ENCODE results near the gene RPL39. TPM values are rescaled to one million over a fixed set of nuclear protein-coding genes. Genes with fewer than 3 reads are reported as not detected.
A peak's percentile ranks its signal among the peaks of the same experiment; 100 is the strongest.
"Not testable (repeated sequence)": the region's sequence is repeated elsewhere in the genome, so short reads cannot be mapped to it uniquely, and the experiment has no call there.

Gene RPL39
- total RNA-seq, 1 experiment from 2014 or later: 1,700 TPM

- no peak overlapping the region for H3K4me3 ChIP-seq (ENCODE audit: low read depth, low read length)
- Mint-ChIP-seq H3K4me3 (ENCODE audit: unreplicated experiment) (no peak overlapping the region), H3K9me3 (ENCODE audit: unreplicated experiment) (no peaks in the 10 kb centered on the region), H3K27me3 (ENCODE audit: insufficient read depth, unreplicated experiment) (no peaks in the 10 kb centered on the region), H3K27ac (ENCODE audit: unreplicated experiment) (no peak overlapping the region), H3K4me1 (ENCODE audit: low read depth, unreplicated experiment) (no peaks in the 10 kb centered on the region), H3K36me3 (ENCODE audit: insufficient read depth, unreplicated experiment) (peaks cover 16% of the 10 kb centered on the region)
- BruUV-seq (replicated peaks): no TSS peak
- CTCF ChIA-PET: no interaction called here
- intact Hi-C loops (cut with micrococcal nuclease; ENCODE audit: unreplicated experiment): loop anchor here (2.0 kb wide), 1 partner anchor 34 kb away; no protein-coding TSS in a partner anchor
- no peaks in the 10 kb centered on the region for H3K27me3 ChIP-seq (replicated peaks; ENCODE audit: control insufficient read depth, insufficient read depth, low read length)
- H3K9me3 ChIP-seq: no peaks in the 10 kb centered on the region
- no peaks in the 10 kb centered on the region for H3K36me3 ChIP-seq (ENCODE audit: control insufficient read depth, insufficient read depth, low read length)
- peak in 1 of 2 experiments; percentile 9 for DNase-seq
- TF ChIP-seq CTCF (IDR thresholded peaks at IDR 0.05; ENCODE audit: insufficient read depth in 1 of 2, low read depth in 1 of 2, low read length in 1 of 2, severe bottlenecking in 1 of 2, unreplicated experiment in 1 of 2): no peak
- no peaks in the 10 kb centered on the region for H3K4me1 ChIP-seq
- POLR2A ChIA-PET: interaction anchor here (0.8 to 1.2 kb wide), 2 partner anchors 26 to 35 kb away, joined by 3 to 4 read pairs; partner anchors contain the start of genes RPL39 and UPF3B
Measured at GRCh38 chrX:119826399-119826959, 35.0 kb upstream of the RPL39 start.

GRCh38 chrX:119824221-119824620, 32.8 kb upstream of the RPL39 start:
- H3K36me3 Mint-ChIP-seq (ENCODE audit: insufficient read depth, unreplicated experiment); H3K9me3 Mint-ChIP-seq (ENCODE audit: unreplicated experiment); H3K4me1 Mint-ChIP-seq (ENCODE audit: low read depth, unreplicated experiment); H3K9me3 ChIP-seq; intact Hi-C loops (cut with micrococcal nuclease; ENCODE audit: unreplicated experiment); CTCF ChIA-PET; H3K27me3 Mint-ChIP-seq (ENCODE audit: insufficient read depth, unreplicated experiment); H3K4me1 ChIP-seq; H3K27me3 ChIP-seq (replicated peaks; ENCODE audit: control insufficient read depth, insufficient read depth, low read length); POLR2A ChIA-PET; H3K27ac Mint-ChIP-seq (ENCODE audit: unreplicated experiment); H3K4me3 Mint-ChIP-seq (ENCODE audit: unreplicated experiment); H3K36me3 ChIP-seq (ENCODE audit: control insufficient read depth, insufficient read depth, low read length); DNase-seq; BruUV-seq (replicated peaks); H3K4me3 ChIP-seq (ENCODE audit: low read depth, low read length): not testable (repeated sequence)

- intact Hi-C loops (cut with micrococcal nuclease; ENCODE audit: unreplicated experiment); DNase-seq; H3K4me3 ChIP-seq (ENCODE audit: low read depth, low read length); H3K36me3 Mint-ChIP-seq (ENCODE audit: insufficient read depth, unreplicated experiment); BruUV-seq (replicated peaks); H3K27me3 Mint-ChIP-seq (ENCODE audit: insufficient read depth, unreplicated experiment); CTCF ChIA-PET; H3K36me3 ChIP-seq (ENCODE audit: control insufficient read depth, insufficient read depth, low read length); H3K27ac Mint-ChIP-seq (ENCODE audit: unreplicated experiment); H3K4me3 Mint-ChIP-seq (ENCODE audit: unreplicated experiment); H3K4me1 ChIP-seq; H3K4me1 Mint-ChIP-seq (ENCODE audit: low read depth, unreplicated experiment); H3K9me3 ChIP-seq; H3K9me3 Mint-ChIP-seq (ENCODE audit: unreplicated experiment); H3K27me3 ChIP-seq (replicated peaks; ENCODE audit: control insufficient read depth, insufficient read depth, low read length): not testable (repeated sequence)
- POLR2A ChIA-PET: interaction anchor here (0.8 kb wide), 1 partner anchor 30 kb away, joined by 4 read pairs; the partner anchor contains the start of gene RPL39
Measured at GRCh38 chrX:119821703-119822102, 30.3 kb upstream of the RPL39 start.

DNA sequence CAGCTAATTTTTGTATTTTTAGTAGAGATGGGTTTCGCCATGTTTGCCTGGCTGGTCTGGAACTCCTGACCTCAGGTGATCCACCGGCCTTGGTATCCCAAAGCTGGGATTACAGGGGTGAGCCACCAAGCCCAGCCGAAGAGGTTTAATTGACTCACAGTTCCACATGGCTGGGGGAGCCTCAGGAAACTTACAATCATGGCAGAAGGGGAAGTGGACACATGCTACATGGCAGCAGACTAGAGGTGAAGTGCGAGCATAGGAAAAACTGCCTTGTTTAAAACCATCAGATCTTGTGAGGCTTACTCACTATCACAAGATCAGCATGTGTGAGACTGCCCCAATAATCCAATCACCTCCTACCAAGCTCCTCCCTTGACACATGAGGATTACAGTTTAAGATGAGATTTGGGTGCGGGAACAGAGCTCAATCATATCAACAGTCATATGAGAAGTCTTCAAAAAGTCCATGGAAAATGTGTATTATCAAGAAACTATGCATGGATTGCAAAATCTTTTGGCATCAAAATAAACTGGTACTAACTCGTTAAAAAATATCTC, 25.8 kb upstream of the RPL39 start:
- CTCF ChIA-PET: no interaction called here
- no peaks in the 10 kb centered on the region for H3K4me1 Mint-ChIP-seq (ENCODE audit: low read depth, unreplicated experiment)

More for the DNA sequence above, 25.8 kb upstream of the RPL39 start:
- H3K4me1 ChIP-seq: no peaks in the 10 kb centered on the region
- H3K9me3 Mint-ChIP-seq (ENCODE audit: unreplicated experiment): no peaks in the 10 kb centered on the region
- H3K36me3 ChIP-seq (ENCODE audit: control insufficient read depth, insufficient read depth, low read length): no peaks in the 10 kb centered on the region
- BruUV-seq (replicated peaks): no TSS peak
- no peak overlapping the region for H3K4me3 Mint-ChIP-seq (ENCODE audit: unreplicated experiment)
- DNase-seq: no peak
- H3K9me3 ChIP-seq: no peaks in the 10 kb centered on the region
- H3K27ac Mint-ChIP-seq (ENCODE audit: unreplicated experiment): no peak overlapping the region
- intact Hi-C loops (cut with micrococcal nuclease; ENCODE audit: unreplicated experiment): no loop called here
- no peaks in the 10 kb centered on the region for H3K27me3 ChIP-seq (replicated peaks; ENCODE audit: control insufficient read depth, insufficient read depth, low read length)
- H3K36me3 Mint-ChIP-seq (ENCODE audit: insufficient read depth, unreplicated experiment): no peaks in the 10 kb centered on the region
- POLR2A ChIA-PET: no interaction called here
- peaks cover 3% of the 10 kb centered on the region for H3K27me3 Mint-ChIP-seq (ENCODE audit: insufficient read depth, unreplicated experiment)
- no peak overlapping the region for H3K4me3 ChIP-seq (ENCODE audit: low read depth, low read length)
- no peak for TF ChIP-seq CTCF (IDR thresholded peaks at IDR 0.05; ENCODE audit: insufficient read depth in 1 of 2, low read depth in 1 of 2, low read length in 1 of 2, severe bottlenecking in 1 of 2, unreplicated experiment in 1 of 2)
